ENCODE results near the gene ACAD9. TPM values are rescaled to one million over a fixed set of nuclear protein-coding genes. Genes with fewer than 3 reads are reported as not detected.

The ACAD9 gene
- total and polyA plus RNA-seq, 10 of the 15 experiments (the other 5 are each of a cell fraction or from before 2014, with no cell fraction given), result 12.7 to 63.1 (median 43.7) TPM

DNA sequence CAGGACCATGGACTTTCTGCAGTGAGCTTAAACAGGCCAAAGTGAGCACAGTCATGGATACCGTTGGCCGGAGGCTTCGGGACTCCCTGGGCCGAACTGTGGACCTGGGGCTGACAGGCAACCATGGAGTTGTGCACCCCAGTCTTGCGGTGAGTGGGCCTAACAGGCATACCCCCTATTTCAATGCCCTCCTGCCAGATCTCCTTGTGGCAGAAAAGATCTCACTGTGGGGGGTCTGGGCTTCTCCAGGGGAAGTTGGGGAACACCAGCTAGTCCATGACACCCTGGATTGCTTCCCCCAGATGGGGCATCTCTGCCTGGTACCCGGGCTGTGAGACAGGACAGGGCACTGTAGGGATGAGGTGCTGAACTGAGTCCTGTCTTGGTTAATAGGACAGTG is 29.5 kb downstream of the ACAD9 start:
- POLR2A ChIA-PET, result no interaction called here
- no TSS peak for BruUV-seq (replicated peaks)
- WGBS (ENCODE audit: insufficient coverage, insufficient replicate concordance, low lambda C conversion rate, missing lambda C conversion rate), result 95% methylated on average over 6 of the region's 6 CpGs
- TF ChIP-seq EZH2 (IDR thresholded peaks at IDR 0.05; ENCODE audit: borderline replicate concordance, control insufficient read depth, low read depth, low read length), result no peak
- TF ChIP-seq ZNF592 (IDR thresholded peaks at IDR 0.05), result no peak
- TF ChIP-seq CHD1 (IDR thresholded peaks at IDR 0.05; ENCODE audit: low read depth, low read length), result no peak
- no peak for TF ChIP-seq SIX5 (IDR thresholded peaks at IDR 0.05; ENCODE audit: low read depth, low read length, severe bottlenecking)
- TF ChIP-seq ZNF24 (IDR thresholded peaks at IDR 0.05), result no peak
- no peak for TF ChIP-seq CEBPB (IDR thresholded peaks at IDR 0.05; ENCODE audit: borderline replicate concordance in 1 of 2, low read depth in 2 of 2, low read length in 2 of 2)
- no peak for TF ChIP-seq MYB (IDR thresholded peaks at IDR 0.05; ENCODE audit: borderline replicate concordance, low read depth, low read length)
- no peak for TF ChIP-seq POU2F2 (IDR thresholded peaks at IDR 0.05; ENCODE audit: borderline replicate concordance, low read depth, low read length)
- TF ChIP-seq, protein P1, sequence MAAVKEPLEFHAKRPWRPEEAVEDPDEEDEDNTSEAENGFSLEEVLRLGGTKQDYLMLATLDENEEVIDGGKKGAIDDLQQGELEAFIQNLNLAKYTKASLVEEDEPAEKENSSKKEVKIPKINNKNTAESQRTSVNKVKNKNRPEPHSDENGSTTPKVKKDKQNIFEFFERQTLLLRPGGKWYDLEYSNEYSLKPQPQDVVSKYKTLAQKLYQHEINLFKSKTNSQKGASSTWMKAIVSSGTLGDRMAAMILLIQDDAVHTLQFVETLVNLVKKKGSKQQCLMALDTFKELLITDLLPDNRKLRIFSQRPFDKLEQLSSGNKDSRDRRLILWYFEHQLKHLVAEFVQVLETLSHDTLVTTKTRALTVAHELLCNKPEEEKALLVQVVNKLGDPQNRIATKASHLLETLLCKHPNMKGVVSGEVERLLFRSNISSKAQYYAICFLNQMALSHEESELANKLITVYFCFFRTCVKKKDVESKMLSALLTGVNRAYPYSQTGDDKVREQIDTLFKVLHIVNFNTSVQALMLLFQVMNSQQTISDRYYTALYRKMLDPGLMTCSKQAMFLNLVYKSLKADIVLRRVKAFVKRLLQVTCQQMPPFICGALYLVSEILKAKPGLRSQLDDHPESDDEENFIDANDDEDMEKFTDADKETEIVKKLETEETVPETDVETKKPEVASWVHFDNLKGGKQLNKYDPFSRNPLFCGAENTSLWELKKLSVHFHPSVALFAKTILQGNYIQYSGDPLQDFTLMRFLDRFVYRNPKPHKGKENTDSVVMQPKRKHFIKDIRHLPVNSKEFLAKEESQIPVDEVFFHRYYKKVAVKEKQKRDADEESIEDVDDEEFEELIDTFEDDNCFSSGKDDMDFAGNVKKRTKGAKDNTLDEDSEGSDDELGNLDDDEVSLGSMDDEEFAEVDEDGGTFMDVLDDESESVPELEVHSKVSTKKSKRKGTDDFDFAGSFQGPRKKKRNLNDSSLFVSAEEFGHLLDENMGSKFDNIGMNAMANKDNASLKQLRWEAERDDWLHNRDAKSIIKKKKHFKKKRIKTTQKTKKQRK (IDR thresholded peaks at IDR 0.05; ENCODE audit: low read depth, low read length), result no peak
- TF ChIP-seq CBFB (IDR thresholded peaks at IDR 0.05; ENCODE audit: low read depth), result no peak
- no peak for TF ChIP-seq EGR1 (IDR thresholded peaks at IDR 0.05; ENCODE audit: borderline replicate concordance in 1 of 2, low read depth in 2 of 2, low read length in 2 of 2)
- no peak for TF ChIP-seq BRCA1 (IDR thresholded peaks at IDR 0.05; ENCODE audit: low read depth, low read length)
- TF ChIP-seq ZNF622 (IDR thresholded peaks at IDR 0.05), result no peak
- no peak for TF ChIP-seq RUNX3 (IDR thresholded peaks at IDR 0.05; ENCODE audit: low read length)
- TF ChIP-seq SKIL (IDR thresholded peaks at IDR 0.05; ENCODE audit: low read depth, poor library complexity, severe bottlenecking), result no peak
- no peak for TF ChIP-seq IKZF2 (IDR thresholded peaks at IDR 0.05)
- TF ChIP-seq HCFC1 (IDR thresholded peaks at IDR 0.05; ENCODE audit: low read length), result no peak

More for the DNA sequence above, 29.5 kb downstream of the ACAD9 start:
- Histone ChIP-seq H3K4me1 (ENCODE audit: control insufficient read depth, insufficient read depth, low read length) (no peaks in the 10 kb centered on the region), H3K4me3 (no peak overlapping the region), H3K36me3 (ENCODE audit: control insufficient read depth in 2 of 2, insufficient read depth in 2 of 2, low read length in 1 of 2) (peaks cover 24 to 26% of the 10 kb centered on the region in 2 experiments), H2AFZ (ENCODE audit: control insufficient read depth, low read depth, low read length) (no peak overlapping the region), H3K9me3 (replicated peaks; ENCODE audit: control insufficient read depth, insufficient read depth, low read length) (no peaks in the 10 kb centered on the region), H3K27me3 (replicated peaks in 1 of 2; ENCODE audit: control insufficient read depth in 2 of 2, insufficient read depth in 2 of 2, low read length in 1 of 2) (no peaks in the 10 kb centered on the region), H3K4me2 (ENCODE audit: control insufficient read depth, insufficient read depth) (no peak overlapping the region), H4K20me1 (ENCODE audit: control insufficient read depth, insufficient read depth) (no peaks in the 10 kb centered on the region), H3K27ac (ENCODE audit: control insufficient read depth, insufficient read depth) (no peak overlapping the region), H3K79me2 (ENCODE audit: control insufficient read depth, insufficient read depth, low read length) (no peaks in the 10 kb centered on the region), H3K9ac (ENCODE audit: control insufficient read depth, insufficient read depth, low read length) (no peak overlapping the region)
- DNase-seq (ENCODE audit: low read depth, low spot score) (no peak), ATAC-seq (no peak), FAIRE-seq (no peak)
- SMC1A ChIA-PET (ENCODE audit: uncharacterized antibody, unreplicated experiment), result no interaction called here
- in situ Hi-C loops (cut with MboI), result no loop called here
- CTCF ChIA-PET, result no interaction called here
- intact Hi-C loops (cut with micrococcal nuclease; ENCODE audit: unreplicated experiment), result no loop called here
- RAD21 ChIA-PET (ENCODE audit: unreplicated experiment), result no interaction called here

Measured in GM12878 (cell line).